Caco-2 (cell line): ENCODE results near the gene XRCC4. TPM values are rescaled to one million over a fixed set of nuclear protein-coding genes. Genes with fewer than 3 reads are reported as not detected.
A peak's percentile ranks its signal among the peaks of the same experiment; 100 is the strongest.

Experiments used
- BruUV-seq: library from RNA; stranded (reverse); fragments of 400-500 nt; replicated peaks from 2 replicates; lab custom pipeline; 2021; lab: Mats Ljungman, UMichigan
- CTCF ChIA-PET: fragments of 300-600 bp; sonication (Branson Sonifier 250); formaldehyde crosslinking; loops from one replicate; lab custom pipeline; 2022; ENCODE audit warnings: antibody characterized with exemption; lab: Charles Lee
- POLR2A ChIA-PET: fragments of 300-600 bp; sonication (Branson Sonifier 250); formaldehyde crosslinking; loops from one replicate; lab custom pipeline; 2022; ENCODE audit warnings: antibody characterized with exemption; lab: Charles Lee
- DNase-seq, 2 experiments: peaks; one replicate each; pipeline versions ENCODE4 v3.0.0 to v3.0.0-alpha.2; 2020 to 2022
- H3K27me3 ChIP-seq: replicated peaks from 2 replicates; pipeline ENCODE4 v1.6.0; 2011; ENCODE audit warnings: low read length; ENCODE audit not compliant: control insufficient read depth, insufficient read depth
- H3K36me3 ChIP-seq: 2 replicates; pipeline ENCODE4 v1.5.1; 2011; ENCODE audit warnings: low read length; ENCODE audit not compliant: control insufficient read depth, insufficient read depth
- H3K4me1 ChIP-seq: fragments of 250-450 bp; sonication (Bioruptor Pico); 2 replicates; pipeline ENCODE4 v1.5.1; 2020; ENCODE audit warnings: mild to moderate bottlenecking
- H3K4me3 ChIP-seq: 2 replicates; pipeline ENCODE4 v1.5.1; 2011; ENCODE audit warnings: low read depth, mild to moderate bottlenecking, control low read depth, low read length
- H3K9me3 ChIP-seq: fragments of 250-450 bp; sonication (Bioruptor Pico); 2 replicates; pipeline ENCODE4 v1.5.1; 2020; ENCODE audit warnings: mild to moderate bottlenecking, moderate library complexity
- H3K27ac Mint-ChIP-seq: one replicate; pipeline ENCODE4 v1.8.0; 2022; ENCODE audit warnings: mixed read lengths; ENCODE audit not compliant: unreplicated experiment
- H3K27me3 Mint-ChIP-seq: one replicate; pipeline ENCODE4 v1.8.0; 2022; ENCODE audit warnings: mixed read lengths; ENCODE audit not compliant: insufficient read depth, unreplicated experiment
- H3K36me3 Mint-ChIP-seq: one replicate; pipeline ENCODE4 v1.8.0; 2022; ENCODE audit warnings: mild to moderate bottlenecking, mixed read lengths; ENCODE audit not compliant: insufficient read depth, unreplicated experiment
- H3K4me1 Mint-ChIP-seq: one replicate; pipeline ENCODE4 v1.8.0; 2022; ENCODE audit warnings: low read depth, mixed read lengths; ENCODE audit not compliant: unreplicated experiment
- H3K4me3 Mint-ChIP-seq: one replicate; pipeline ENCODE4 v1.8.0; 2022; ENCODE audit warnings: mild to moderate bottlenecking, moderate library complexity, mixed read lengths; ENCODE audit not compliant: unreplicated experiment
- H3K9me3 Mint-ChIP-seq: one replicate; pipeline ENCODE4 v1.8.0; 2022; ENCODE audit warnings: mixed read lengths; ENCODE audit not compliant: unreplicated experiment
- CTCF ChIP-seq, 2 experiments: fragments of 200-600 bp in 1 of 2; IDR thresholded peaks; 1 replicate in 1 of 2; 2 replicates in 1 of 2; pipeline versions ENCODE4 v1.5.1 to v1.8.0; 2011 to 2022; ENCODE audit warnings: antibody characterized with exemption in 1 of 2, control low read depth in 1 of 2, inconsistent platforms in 1 of 2, low read depth in 1 of 2, low read length in 1 of 2, mild to moderate bottlenecking in 1 of 2, moderate library complexity in 1 of 2; ENCODE audit not compliant: insufficient read depth in 1 of 2, severe bottlenecking in 1 of 2, unreplicated experiment in 1 of 2
- intact Hi-C: fragments of 100-400 bp; cut with micrococcal nuclease; formaldehyde crosslinking; loops from one replicate; pipeline ENCODE4 v1.10.0; 2022; ENCODE audit not compliant: unreplicated experiment
- total RNA-seq: library from RNA; stranded (reverse); gene quantifications from 2 replicates; pipeline ENCODE4 v1.2.3, GENCODE V29; 2022

XRCC4 gene
- total RNA-seq, 1 experiment from 2014 or later, result 13.0 TPM

- POLR2A ChIA-PET, result interaction anchor here (0.6 to 1.4 kb wide), 8 partner anchors 22 to 800 kb away, joined by 3 to 8 read pairs (median 3); no protein-coding TSS in a partner anchor
- BruUV-seq, result TSS peak; percentile 79
Measured at GRCh38 chr5:83077662-83078261, 415 bp downstream of the XRCC4 start.

GRCh38 chr5:83082750-83083149, 5.4 kb downstream of the XRCC4 start:
- no TSS peak for BruUV-seq
- Mint-ChIP-seq H3K9me3 (no peaks in the 10 kb centered on the region), H3K27me3 (no peaks in the 10 kb centered on the region), H3K36me3 (no peaks in the 10 kb centered on the region), H3K4me1 (no peaks in the 10 kb centered on the region), H3K27ac (no peak overlapping the region), H3K4me3 (no peak overlapping the region)
- H3K27me3 ChIP-seq, result no peaks in the 10 kb centered on the region
- H3K36me3 ChIP-seq, result no peaks in the 10 kb centered on the region
- intact Hi-C loops, result no loop called here
- no peak overlapping the region for H3K4me3 ChIP-seq
- no peaks in the 10 kb centered on the region for H3K9me3 ChIP-seq
- ChIA-PET POLR2A (no interaction called here), CTCF (no interaction called here)
- no peak for DNase-seq
- H3K4me1 ChIP-seq, result no peaks in the 10 kb centered on the region
- no peak for TF ChIP-seq CTCF (IDR thresholded peaks at IDR 0.05; ENCODE audit: insufficient read depth in 1 of 2, low read depth in 1 of 2, low read length in 1 of 2, severe bottlenecking in 1 of 2, unreplicated experiment in 1 of 2)

More at GRCh38 chr5:83077662-83078261, 415 bp downstream of the XRCC4 start:
- no peaks in the 10 kb centered on the region for H3K9me3 Mint-ChIP-seq
- H3K27me3 Mint-ChIP-seq, result no peaks in the 10 kb centered on the region
- Histone ChIP-seq H3K9me3 (no peaks in the 10 kb centered on the region), H3K27me3 (no peaks in the 10 kb centered on the region), H3K4me1 (peaks cover 4% of the 10 kb centered on the region; the same call in 1 of the 2 replicates), H3K4me3 (peak overlapping the region; percentile 94), H3K36me3 (no peaks in the 10 kb centered on the region)
- H3K4me3 Mint-ChIP-seq, result peak overlapping the region; percentile 99
- peaks cover 6% of the 10 kb centered on the region for H3K36me3 Mint-ChIP-seq
- DNase-seq, result peak; percentile 39 to 46
- H3K27ac Mint-ChIP-seq, result peak overlapping the region; percentile 100
- no peak for TF ChIP-seq CTCF (IDR thresholded peaks at IDR 0.05; ENCODE audit: insufficient read depth in 1 of 2, low read depth in 1 of 2, low read length in 1 of 2, severe bottlenecking in 1 of 2, unreplicated experiment in 1 of 2)
- no peaks in the 10 kb centered on the region for H3K4me1 Mint-ChIP-seq
- intact Hi-C loops, result loop anchor here (2.0 to 5.0 kb wide), 5 partner anchors 45 to 485 kb away; partner anchors contain the start of gene VCAN
- CTCF ChIA-PET, result no interaction called here

- no TSS peak for BruUV-seq
- Histone ChIP-seq H3K27me3 (no peaks in the 10 kb centered on the region), H3K36me3 (no peaks in the 10 kb centered on the region), H3K4me1 (no peaks in the 10 kb centered on the region), H3K4me3 (no peak overlapping the region), H3K9me3 (no peaks in the 10 kb centered on the region)
- intact Hi-C loops, result no loop called here
- H3K27ac Mint-ChIP-seq, result no peak overlapping the region
- ChIA-PET CTCF (no interaction called here), POLR2A (no interaction called here)
- H3K27me3 Mint-ChIP-seq, result no peaks in the 10 kb centered on the region
- TF ChIP-seq CTCF (IDR thresholded peaks at IDR 0.05; ENCODE audit: insufficient read depth in 1 of 2, low read depth in 1 of 2, low read length in 1 of 2, severe bottlenecking in 1 of 2, unreplicated experiment in 1 of 2), result no peak
- no peak overlapping the region for H3K4me3 Mint-ChIP-seq
- no peaks in the 10 kb centered on the region for H3K4me1 Mint-ChIP-seq
- no peaks in the 10 kb centered on the region for H3K36me3 Mint-ChIP-seq
- no peak for DNase-seq
- no peaks in the 10 kb centered on the region for H3K9me3 Mint-ChIP-seq
Measured at GRCh38 chr5:83084336-83084735, 7.0 kb downstream of the XRCC4 start.
